ENCODE measurements around the gene IFNL1. TPM values are rescaled to one million over a fixed set of nuclear protein-coding genes. Genes with fewer than 3 reads are reported as not detected.

IFNL1 gene
- total RNA-seq: not detected in 2 replicates

DNA sequence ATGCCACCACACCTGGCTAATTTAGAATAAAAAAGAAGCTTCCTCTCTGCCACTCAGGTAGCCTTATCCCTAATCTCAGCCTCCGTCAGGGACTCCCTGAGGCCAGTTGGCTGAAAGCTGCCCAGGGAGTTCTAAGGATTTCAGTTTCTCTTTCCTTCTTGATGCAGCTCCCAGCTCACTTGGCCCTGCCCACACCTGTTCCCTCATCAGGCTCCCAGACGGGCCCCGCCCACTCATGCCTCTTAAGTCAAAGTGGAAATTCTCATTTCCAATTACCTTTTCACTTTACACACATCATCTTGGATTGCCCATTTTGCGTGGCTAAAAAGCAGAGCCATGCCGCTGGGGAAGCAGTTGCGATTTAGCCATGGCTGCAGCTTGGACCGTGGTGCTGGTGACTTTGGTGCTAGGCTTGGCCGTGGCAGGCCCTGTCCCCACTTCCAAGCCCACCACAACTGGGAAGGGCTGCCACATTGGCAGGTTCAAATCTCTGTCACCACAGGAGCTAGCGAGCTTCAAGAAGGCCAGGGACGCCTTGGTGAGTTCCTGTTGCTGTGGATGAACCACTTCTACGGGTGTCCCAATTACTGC, at the start of gene IFNL1:
Gene IFNL1, plus strand, starts transcription at position 353 of the 591 bp plus-strand sequence. Its CDS starts 15 bp downstream, at position 368.

DNA sequence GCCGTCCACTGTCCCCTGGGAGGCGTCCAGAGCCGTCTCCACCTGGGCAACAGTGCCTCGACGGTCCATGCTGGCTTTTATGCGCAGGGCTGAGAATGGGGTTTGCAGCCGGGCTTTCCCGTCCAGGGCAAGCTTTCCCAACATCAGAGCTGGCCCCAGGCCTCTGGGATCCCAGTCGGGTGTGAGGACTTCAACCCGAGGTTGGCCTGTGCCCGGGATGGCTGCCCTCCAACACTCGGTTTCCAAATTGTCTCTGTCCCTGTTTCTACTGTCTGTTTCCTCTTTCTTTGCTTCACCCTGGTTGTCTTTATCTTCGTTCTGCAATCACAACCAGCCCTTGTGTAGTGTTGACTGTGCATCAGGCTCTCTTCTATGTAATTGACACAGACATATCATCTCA, 47.4 kb upstream of the IFNL1 start, which contains the start of gene IFNL4:
Gene IFNL4, minus strand, starts transcription at position 51 of the 400 bp plus-strand sequence.

DNA sequence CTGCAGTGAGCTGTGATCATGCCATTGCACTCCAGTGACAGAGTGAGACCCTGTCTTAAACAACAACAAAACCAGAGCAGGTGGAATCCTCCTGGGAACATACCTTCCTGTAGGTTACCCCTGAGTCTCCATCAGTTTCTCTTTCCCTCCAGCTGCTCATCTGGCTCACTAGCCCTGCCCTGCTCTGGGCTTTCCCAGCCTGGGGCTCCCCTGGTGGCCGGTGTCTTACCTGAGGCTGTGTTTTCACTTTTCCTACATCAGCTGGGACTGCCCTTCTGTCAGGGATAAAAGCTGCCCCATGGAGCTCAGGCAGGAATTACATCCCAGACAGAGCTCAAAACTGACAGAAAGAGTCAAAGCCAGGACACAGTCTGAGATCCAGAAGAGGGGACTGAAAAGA, 28.1 kb upstream of the IFNL1 start, which contains the start of gene IFNL2:
Gene IFNL2, plus strand, starts transcription at position 312 of the 400 bp plus-strand sequence. CDS start 173 bp downstream, outside the sequence.

DNA sequence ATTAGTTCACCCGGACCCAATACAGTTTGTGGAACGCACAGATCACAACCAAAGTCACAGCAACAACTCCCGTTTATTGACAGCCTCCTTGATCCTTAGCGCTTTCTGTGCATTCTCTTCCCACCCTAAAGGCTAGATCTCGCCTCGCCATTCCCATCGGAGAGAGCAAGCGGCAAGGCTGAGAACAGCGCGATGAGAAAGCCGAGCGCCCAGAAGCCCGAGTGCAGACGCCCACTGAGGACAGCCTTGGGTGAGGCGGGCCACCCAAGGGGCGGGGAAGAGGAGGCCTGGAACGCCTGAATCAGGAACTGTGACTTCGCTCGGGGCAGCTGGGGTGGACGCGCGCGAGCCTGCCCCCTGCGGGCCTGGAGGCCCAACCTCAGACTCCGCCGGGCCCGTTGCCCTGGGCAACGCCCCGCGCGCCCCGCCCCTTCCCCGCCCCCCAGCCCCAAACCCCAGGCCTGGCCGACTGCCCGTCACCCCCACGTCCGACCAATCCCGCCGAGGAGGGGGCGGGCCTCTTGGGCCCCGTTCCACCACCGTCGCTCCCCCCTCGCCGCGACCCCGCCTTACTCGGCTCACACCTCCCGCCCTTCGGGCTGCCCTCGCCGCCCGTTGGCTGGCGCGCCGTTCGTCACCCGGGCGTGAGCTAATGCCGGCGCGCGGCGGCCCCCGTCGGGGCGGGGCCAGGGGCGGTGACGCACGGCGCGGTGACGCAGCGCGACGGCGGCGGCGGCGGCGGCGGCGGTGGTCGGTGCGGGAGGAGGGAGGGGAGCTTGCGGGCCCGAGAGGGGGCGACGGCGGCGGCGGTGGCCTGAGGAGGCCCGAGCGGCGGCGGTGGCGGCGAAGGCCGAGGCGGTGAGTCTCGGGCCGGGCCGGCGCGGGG, 45.8 kb downstream of the IFNL1 start, which contains the start of gene SAMD4B:
Gene SAMD4B, plus strand, starts transcription at position 703 of the 886 bp plus-strand sequence. CDS start 14,473 bp downstream, outside the sequence.

Other genes with a start within 250 kb of the IFNL1 start
- gene ACP7, start 212.0 kb upstream of the IFNL1 start, total RNA-seq: not detected in 2 replicates
- 8.2 and 9.0 TPM in 2 replicates for gene PAK4, start 170.6 kb upstream of the IFNL1 start, total RNA-seq
- not detected in 2 replicates for gene NCCRP1, start 99.4 kb upstream of the IFNL1 start, total RNA-seq
- gene SYCN, start 92.1 kb upstream of the IFNL1 start, total RNA-seq: not detected in 2 replicates
- not detected in 2 replicates for gene IFNL3, start 51.4 kb upstream of the IFNL1 start, total RNA-seq
- gene IFNL4, start 47.6 kb upstream of the IFNL1 start, total RNA-seq: not detected in 2 replicates
- gene IFNL2, start 28.0 kb upstream of the IFNL1 start, total RNA-seq: not detected in 2 replicates
- gene LRFN1, start 24.5 kb downstream of the IFNL1 start, total RNA-seq: 0.34 and 0.82 TPM in 2 replicates
- gene GMFG, start 39.6 kb downstream of the IFNL1 start, total RNA-seq: 1.4 TPM in 1 of 2 replicates, not detected in the other
- gene SAMD4B, start 46.0 kb downstream of the IFNL1 start, total RNA-seq: 54.0 and 68.6 TPM in 2 replicates
- 25.4 and 32.8 TPM in 2 replicates for gene PAF1, start 94.7 kb downstream of the IFNL1 start, total RNA-seq
- 23.7 and 33.6 TPM in 2 replicates for gene MED29, start 95.0 kb downstream of the IFNL1 start, total RNA-seq
- 100 and 116 TPM in 2 replicates for gene ZFP36, start 110.4 kb downstream of the IFNL1 start, total RNA-seq
- 18.3 and 29.1 TPM in 2 replicates for gene PLEKHG2, start 116.3 kb downstream of the IFNL1 start, total RNA-seq
- gene RPS16, start 139.5 kb downstream of the IFNL1 start, total RNA-seq: 2,259 and 2,454 TPM in 2 replicates
- gene SUPT5H, start 149.2 kb downstream of the IFNL1 start, total RNA-seq: 66.2 and 68.4 TPM in 2 replicates
- 49.8 and 59.7 TPM in 2 replicates for gene TIMM50, start 184.4 kb downstream of the IFNL1 start, total RNA-seq
- gene DLL3, start 202.5 kb downstream of the IFNL1 start, total RNA-seq: 0.23 and 1.2 TPM in 2 replicates
- gene SELENOV, start 218.7 kb downstream of the IFNL1 start, total RNA-seq: not detected in 2 replicates
- gene EID2B, start 236.4 kb downstream of the IFNL1 start, total RNA-seq: 1.0 and 2.2 TPM in 2 replicates
- 9.4 and 17.2 TPM in 2 replicates for gene EID2, start 243.8 kb downstream of the IFNL1 start, total RNA-seq

Measured in pericardium fibroblast (primary cell).